ENCODE results near the gene ANK3. TPM values are rescaled to one million over a fixed set of nuclear protein-coding genes. Genes with fewer than 3 reads are reported as not detected.

ANK3 gene
- total RNA-seq, 1 experiment from 2014 or later: 15.3 TPM

DNA sequence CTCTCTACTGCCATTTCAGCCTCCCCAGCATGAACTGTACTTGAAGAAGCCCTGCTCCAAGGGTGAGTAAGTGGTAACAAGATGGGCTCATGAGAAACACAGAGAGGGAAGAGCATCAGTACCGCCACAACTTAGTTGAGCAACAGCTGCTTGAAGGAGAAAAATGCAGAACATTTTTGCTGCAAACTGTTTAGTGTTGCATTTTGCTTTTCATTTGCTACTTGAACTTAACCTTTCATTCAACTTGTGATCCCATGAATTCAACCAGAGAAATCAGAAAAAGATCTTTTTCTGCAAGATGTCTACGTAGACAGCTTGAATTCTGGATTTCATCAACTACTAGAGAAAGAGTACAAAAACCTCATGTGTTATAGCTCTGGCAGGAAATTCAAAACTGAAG lies 40.7 kb downstream of the ANK3 start:
- Histone ChIP-seq H3K9me3 (ENCODE audit: control insufficient read depth in 1 of 2, insufficient read depth in 1 of 2, low read depth in 1 of 2, low read length in 2 of 2) (no peaks in the 10 kb centered on the region), H3K4me1 (ENCODE audit: control insufficient read depth in 1 of 2, insufficient read depth in 2 of 2, low read length in 2 of 2) (no peaks in the 10 kb centered on the region), H3K4me3 (replicated peaks in 1 of 2; ENCODE audit: low read depth in 1 of 2, low read length in 2 of 2) (no peak overlapping the region), H3K27ac (ENCODE audit: low read depth, low read length) (no peak overlapping the region), H3K36me3 (ENCODE audit: control insufficient read depth in 1 of 2, insufficient read depth in 2 of 2, low read length in 2 of 2) (no peaks in the 10 kb centered on the region), H3K27me3 (ENCODE audit: insufficient read depth, low read length) (no peaks in the 10 kb centered on the region), H3K79me2 (ENCODE audit: insufficient read depth, low read length) (no peaks in the 10 kb centered on the region), H3K4me2 (ENCODE audit: low read length) (no peak overlapping the region), H4K20me1 (ENCODE audit: insufficient read depth) (no peaks in the 10 kb centered on the region), H3K9ac (ENCODE audit: low read length) (no peak overlapping the region), H2AFZ (ENCODE audit: low read depth, low read length, poor library complexity, severe bottlenecking) (no peak overlapping the region), H3K9me2 (ENCODE audit: insufficient read depth) (no peaks in the 10 kb centered on the region)
- TF ChIP-seq, protein P1, sequence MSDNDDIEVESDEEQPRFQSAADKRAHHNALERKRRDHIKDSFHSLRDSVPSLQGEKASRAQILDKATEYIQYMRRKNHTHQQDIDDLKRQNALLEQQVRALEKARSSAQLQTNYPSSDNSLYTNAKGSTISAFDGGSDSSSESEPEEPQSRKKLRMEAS (IDR thresholded peaks at IDR 0.05): no peak
- no peak for TF ChIP-seq ZFX (IDR thresholded peaks at IDR 0.05)
- TF ChIP-seq TCF7L2 (IDR thresholded peaks at IDR 0.05; ENCODE audit: borderline replicate concordance, extremely low read depth, insufficient read depth, insufficient read length): no peak
- TF ChIP-seq, protein P2, sequence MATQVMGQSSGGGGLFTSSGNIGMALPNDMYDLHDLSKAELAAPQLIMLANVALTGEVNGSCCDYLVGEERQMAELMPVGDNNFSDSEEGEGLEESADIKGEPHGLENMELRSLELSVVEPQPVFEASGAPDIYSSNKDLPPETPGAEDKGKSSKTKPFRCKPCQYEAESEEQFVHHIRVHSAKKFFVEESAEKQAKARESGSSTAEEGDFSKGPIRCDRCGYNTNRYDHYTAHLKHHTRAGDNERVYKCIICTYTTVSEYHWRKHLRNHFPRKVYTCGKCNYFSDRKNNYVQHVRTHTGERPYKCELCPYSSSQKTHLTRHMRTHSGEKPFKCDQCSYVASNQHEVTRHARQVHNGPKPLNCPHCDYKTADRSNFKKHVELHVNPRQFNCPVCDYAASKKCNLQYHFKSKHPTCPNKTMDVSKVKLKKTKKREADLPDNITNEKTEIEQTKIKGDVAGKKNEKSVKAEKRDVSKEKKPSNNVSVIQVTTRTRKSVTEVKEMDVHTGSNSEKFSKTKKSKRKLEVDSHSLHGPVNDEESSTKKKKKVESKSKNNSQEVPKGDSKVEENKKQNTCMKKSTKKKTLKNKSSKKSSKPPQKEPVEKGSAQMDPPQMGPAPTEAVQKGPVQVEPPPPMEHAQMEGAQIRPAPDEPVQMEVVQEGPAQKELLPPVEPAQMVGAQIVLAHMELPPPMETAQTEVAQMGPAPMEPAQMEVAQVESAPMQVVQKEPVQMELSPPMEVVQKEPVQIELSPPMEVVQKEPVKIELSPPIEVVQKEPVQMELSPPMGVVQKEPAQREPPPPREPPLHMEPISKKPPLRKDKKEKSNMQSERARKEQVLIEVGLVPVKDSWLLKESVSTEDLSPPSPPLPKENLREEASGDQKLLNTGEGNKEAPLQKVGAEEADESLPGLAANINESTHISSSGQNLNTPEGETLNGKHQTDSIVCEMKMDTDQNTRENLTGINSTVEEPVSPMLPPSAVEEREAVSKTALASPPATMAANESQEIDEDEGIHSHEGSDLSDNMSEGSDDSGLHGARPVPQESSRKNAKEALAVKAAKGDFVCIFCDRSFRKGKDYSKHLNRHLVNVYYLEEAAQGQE (IDR thresholded peaks at IDR 0.05; ENCODE audit: low read depth): no peak
- no peak for TF ChIP-seq ELF1 (IDR thresholded peaks at IDR 0.05; ENCODE audit: borderline replicate concordance, low read depth)
- CTCF ChIA-PET: no interaction called here
- intact Hi-C loops (cut with micrococcal nuclease): no loop called here
- POLR2A ChIA-PET: no interaction called here
- RAD21 ChIA-PET (ENCODE audit: low non-redundant PET in 1 of 2, low total read pairs in 2 of 2, uncharacterized antibody in 2 of 2, unreplicated experiment in 2 of 2): no interaction called here
- no TSS peak for BruUV-seq (replicated peaks)
- DNase-seq (ENCODE audit: low read depth, low spot score) (no peak), ATAC-seq (no peak)

DNA sequence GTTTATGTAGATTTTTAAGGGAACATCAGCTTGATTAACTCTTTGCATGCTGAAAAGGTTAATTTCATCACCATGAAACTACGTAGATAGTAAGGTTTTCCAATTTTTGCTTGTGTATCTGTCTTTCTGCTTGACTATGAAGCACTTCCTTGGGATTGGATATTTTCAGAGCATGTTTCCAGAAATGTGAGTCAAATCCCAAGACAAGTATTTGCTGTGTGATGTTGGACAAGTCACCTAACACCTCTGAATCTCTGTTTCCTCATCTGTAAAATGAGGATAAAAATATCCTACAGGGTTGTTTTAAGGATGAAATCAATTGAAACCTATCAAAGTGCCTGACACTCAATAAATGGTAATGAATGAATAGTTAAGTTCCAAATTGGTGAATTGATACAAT lies 42.4 kb downstream of the ANK3 start:
- H4K20me1 ChIP-seq (ENCODE audit: insufficient read depth): no peaks in the 10 kb centered on the region
- DNase-seq (ENCODE audit: low read depth, low spot score): no peak
- no TSS peak for BruUV-seq (replicated peaks)
- H3K27me3 ChIP-seq (ENCODE audit: insufficient read depth, low read length): no peaks in the 10 kb centered on the region
- no peaks in the 10 kb centered on the region for H3K4me1 ChIP-seq (ENCODE audit: control insufficient read depth in 1 of 2, insufficient read depth in 2 of 2, low read length in 2 of 2)
- no peak overlapping the region for H3K27ac ChIP-seq (ENCODE audit: low read depth, low read length)
- H3K36me3 ChIP-seq (ENCODE audit: control insufficient read depth in 1 of 2, insufficient read depth in 2 of 2, low read length in 2 of 2): no peaks in the 10 kb centered on the region
- no peaks in the 10 kb centered on the region for H3K9me3 ChIP-seq (ENCODE audit: control insufficient read depth in 1 of 2, insufficient read depth in 1 of 2, low read depth in 1 of 2, low read length in 2 of 2)
- CTCF ChIA-PET: no interaction called here
- no peak overlapping the region for H3K4me3 ChIP-seq (replicated peaks in 1 of 2; ENCODE audit: low read depth in 1 of 2, low read length in 2 of 2)
- POLR2A ChIA-PET: no interaction called here
- RAD21 ChIA-PET (ENCODE audit: low non-redundant PET in 1 of 2, low total read pairs in 2 of 2, uncharacterized antibody in 2 of 2, unreplicated experiment in 2 of 2): no interaction called here
- no peak for TF ChIP-seq JUND (IDR thresholded peaks at IDR 0.05)
- no peak for ATAC-seq
- no peaks in the 10 kb centered on the region for H3K9me2 ChIP-seq (ENCODE audit: insufficient read depth)
- no peaks in the 10 kb centered on the region for H3K79me2 ChIP-seq (ENCODE audit: insufficient read depth, low read length)
- no peak overlapping the region for H3K9ac ChIP-seq (ENCODE audit: low read length)
- no peak overlapping the region for H3K4me2 ChIP-seq (ENCODE audit: low read length)
- H2AFZ ChIP-seq (ENCODE audit: low read depth, low read length, poor library complexity, severe bottlenecking): no peak overlapping the region
- intact Hi-C loops (cut with micrococcal nuclease): no loop called here
